Epithelial cell of proximal tubule (primary cell): Measurements from ENCODE around the gene MTMR3. TPM values are rescaled to one million over a fixed set of nuclear protein-coding genes. Genes with fewer than 3 reads are reported as not detected.

Source experiments
- DNase-seq: peaks from one replicate; pipeline ENCODE4 v3.0.0-alpha.2; 2011; ENCODE audit warnings: low read depth
- H3K4me3 ChIP-seq: 2 replicates; pipeline ENCODE4 v1.5.1; 2011; ENCODE audit warnings: low read depth, mild to moderate bottlenecking, low read length
- total RNA-seq: library from RNA; depleted of rRNA; stranded (reverse); fragments of >200 nt; gene quantifications from 2 replicates; pipeline ENCODE4 v1.2.3, GENCODE V29; 2015
- TF ChIP-seq, protein P1 (sequence below): conservative IDR thresholded peaks from 2 replicates; pipeline ENCODE4 v1.5.1; 2012; ENCODE audit warnings: low read depth, mild to moderate bottlenecking, low read length

The MTMR3 gene
- total RNA-seq, 1 donor from 2014 or later: 36.4 TPM

- DNase-seq: no peak
- H3K4me3 ChIP-seq: no peak overlapping the region
- TF ChIP-seq, protein P1, sequence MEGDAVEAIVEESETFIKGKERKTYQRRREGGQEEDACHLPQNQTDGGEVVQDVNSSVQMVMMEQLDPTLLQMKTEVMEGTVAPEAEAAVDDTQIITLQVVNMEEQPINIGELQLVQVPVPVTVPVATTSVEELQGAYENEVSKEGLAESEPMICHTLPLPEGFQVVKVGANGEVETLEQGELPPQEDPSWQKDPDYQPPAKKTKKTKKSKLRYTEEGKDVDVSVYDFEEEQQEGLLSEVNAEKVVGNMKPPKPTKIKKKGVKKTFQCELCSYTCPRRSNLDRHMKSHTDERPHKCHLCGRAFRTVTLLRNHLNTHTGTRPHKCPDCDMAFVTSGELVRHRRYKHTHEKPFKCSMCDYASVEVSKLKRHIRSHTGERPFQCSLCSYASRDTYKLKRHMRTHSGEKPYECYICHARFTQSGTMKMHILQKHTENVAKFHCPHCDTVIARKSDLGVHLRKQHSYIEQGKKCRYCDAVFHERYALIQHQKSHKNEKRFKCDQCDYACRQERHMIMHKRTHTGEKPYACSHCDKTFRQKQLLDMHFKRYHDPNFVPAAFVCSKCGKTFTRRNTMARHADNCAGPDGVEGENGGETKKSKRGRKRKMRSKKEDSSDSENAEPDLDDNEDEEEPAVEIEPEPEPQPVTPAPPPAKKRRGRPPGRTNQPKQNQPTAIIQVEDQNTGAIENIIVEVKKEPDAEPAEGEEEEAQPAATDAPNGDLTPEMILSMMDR: no peak
Measured at GRCh38 chr22:30023099-30023660, 140.2 kb downstream of the MTMR3 start.

- H3K4me3 ChIP-seq: no peak overlapping the region
- TF ChIP-seq, protein P1: no peak
- no peak for DNase-seq
Measured at GRCh38 chr22:30024231-30024630, 141.3 kb downstream of the MTMR3 start.

- no peak overlapping the region for H3K4me3 ChIP-seq
- no peak for DNase-seq
- TF ChIP-seq, protein P1: no peak
Measured at GRCh38 chr22:30025221-30025620, 142.2 kb downstream of the MTMR3 start.

DNA sequence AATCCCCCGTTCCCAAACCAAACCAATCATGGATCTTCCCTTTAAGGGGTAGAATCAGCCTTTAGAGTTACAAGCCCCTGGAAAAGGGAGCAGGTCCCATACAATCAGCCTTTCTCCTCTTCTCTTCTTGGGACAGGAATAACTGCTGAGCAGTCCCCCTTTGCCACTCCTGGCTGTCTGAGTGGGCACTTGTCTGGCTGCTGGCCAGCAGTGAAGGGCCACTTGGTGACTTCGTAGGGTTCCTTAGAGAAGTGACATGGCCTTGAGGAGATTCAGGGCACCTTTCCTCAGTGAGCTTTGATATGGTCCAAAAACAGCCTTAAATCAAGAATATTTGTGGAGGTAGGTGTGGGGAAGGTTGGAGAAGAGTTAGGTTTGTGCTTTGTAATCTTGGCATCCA is 143.8 kb downstream of the MTMR3 start:
- TF ChIP-seq, protein P1: no peak
- DNase-seq: no peak
- no peak overlapping the region for H3K4me3 ChIP-seq

- H3K4me3 ChIP-seq: no peak overlapping the region
- TF ChIP-seq, protein P1: no peak
- DNase-seq: no peak
Measured at GRCh38 chr22:30027169-30027568, 144.2 kb downstream of the MTMR3 start.

GRCh38 chr22:30027791-30028190 is 144.8 kb downstream of the MTMR3 start:
- no peak for DNase-seq
- no peak overlapping the region for H3K4me3 ChIP-seq
- TF ChIP-seq, protein P1: no peak

GRCh38 chr22:30028731-30029130 is 145.8 kb downstream of the MTMR3 start:
- no peak overlapping the region for H3K4me3 ChIP-seq
- TF ChIP-seq, protein P1: no peak
- no peak for DNase-seq
